Measurements from ENCODE around the gene FHOD3. TPM values are rescaled to one million over a fixed set of nuclear protein-coding genes. Genes with fewer than 3 reads are reported as not detected.

FHOD3 gene
- total and polyA plus RNA-seq, 2 of the 13 experiments (the other 11 are each of a cell fraction or from before 2014, with no cell fraction given) = 0.07 TPM; not detected in 1

GRCh38 chr18:36769611-36770314 is 472.2 kb downstream of the FHOD3 start:
- Histone ChIP-seq H3K4me2 (ENCODE audit: low read depth, low read length) (no peak overlapping the region), H3K27me3 (ENCODE audit: control insufficient read depth in 1 of 2, insufficient read depth in 2 of 2, low read length in 2 of 2) (0 out of 5 replicates have a peak, but pooled peaks cover 0 to 14% of the 10 kb centered on the region in 2 experiments), H3K79me2 (ENCODE audit: insufficient read depth, low read length) (no peaks in the 10 kb centered on the region), H3K36me3 (replicated peaks in 1 of 2; ENCODE audit: control insufficient read depth in 1 of 2, insufficient read depth in 2 of 2, low read length in 2 of 2) (no peaks in the 10 kb centered on the region), H3K4me3 (replicated peaks in 1 of 3; ENCODE audit: insufficient read depth in 1 of 3, low read depth in 2 of 3, low read length in 3 of 3) (no peak overlapping the region), H3K4me1 (ENCODE audit: insufficient read depth, low read length) (no peaks in the 10 kb centered on the region), H3K27ac (ENCODE audit: extremely low read length, insufficient read depth, low read length) (no peak overlapping the region), H4K20me1 (ENCODE audit: insufficient read depth, low read length) (no peaks in the 10 kb centered on the region), H2AFZ (ENCODE audit: low read length) (no peak overlapping the region), H3K9ac (ENCODE audit: insufficient read depth, low read depth, low read length) (no peak overlapping the region), H3K9me3 (ENCODE audit: low read length) (no peaks in the 10 kb centered on the region)
- in situ Hi-C loops (cut with HindIII; ENCODE audit: extremely low pct_ligation_motif_present, low pct_unique_long_range_greater_than_20kb) = no loop called here
- ATAC-seq (peak; percentile 92), FAIRE-seq (no peak), DNase-seq (ENCODE audit: low spot score) (peak; percentile 10)
- WGBS (ENCODE audit: low lambda C conversion rate) = 33% methylated on average over 4 of the region's 6 CpGs
- intact Hi-C loops (cut with micrococcal nuclease; ENCODE audit: unreplicated experiment) = loop anchor here (1.0 kb wide), 2 partner anchors 40 to 130 kb away; no protein-coding TSS in a partner anchor
- ChIA-PET CTCF (ENCODE audit: low intra/inter-chr PET ratio, low total read pairs) (interaction anchor here (0.8 to 1.6 kb wide), 2 partner anchors 40 to 130 kb away, joined by 3 to 12 read pairs; no protein-coding TSS in a partner anchor), POLR2A (no interaction called here)
- no TSS peak for BruUV-seq (replicated peaks)
- TF ChIP-seq RBFOX2 (IDR thresholded peaks at IDR 0.05; ENCODE audit: low read depth, low read length) (no peak), RELA (CRISPR knock-in tag; IDR thresholded peaks at IDR 0.05) (no peak), ZNF782 (CRISPR knock-in tag; IDR thresholded peaks at IDR 0.05; ENCODE audit: borderline replicate concordance) (no peak), RAD21 (CRISPR knock-in tag; IDR thresholded peaks at IDR 0.05) (0 out of 2 replicates have a peak, but pooled peaks have one; percentile 30), PRPF4 (IDR thresholded peaks at IDR 0.05; ENCODE audit: low read depth, low read length, poor library complexity, severe bottlenecking) (no peak), SMC3 (IDR thresholded peaks at IDR 0.05; ENCODE audit: low read length) (peak; percentile 26; the same call in 1 of the 2 replicates), STAG1 (CRISPR knock-in tag; IDR thresholded peaks at IDR 0.05) (peak; percentile 26), STAT5B (CRISPR knock-in tag; IDR thresholded peaks at IDR 0.05) (no peak), IRF2 (CRISPR knock-in tag; IDR thresholded peaks at IDR 0.05) (no peak), ZNF432 (CRISPR knock-in tag; IDR thresholded peaks at IDR 0.05; ENCODE audit: borderline replicate concordance) (no peak), ZNF549 (CRISPR knock-in tag; IDR thresholded peaks at IDR 0.05) (no peak), CTCF (CRISPR knock-in tag; IDR thresholded peaks at IDR 0.05) (peak; percentile 69), ZUFSP (CRISPR knock-in tag; IDR thresholded peaks at IDR 0.05; ENCODE audit: borderline replicate concordance) (no peak), SKI (IDR thresholded peaks at IDR 0.05; ENCODE audit: partially characterized antibody) (no peak), NFYC (CRISPR knock-in tag; IDR thresholded peaks at IDR 0.05) (no peak), XRCC5 (optimal IDR thresholded peaks at IDR 0.05; ENCODE audit: low read length) (peak; percentile 41), TRAFD1 (CRISPR knock-in tag; IDR thresholded peaks at IDR 0.05; ENCODE audit: borderline replicate concordance) (no peak), SOX5 (CRISPR knock-in tag; IDR thresholded peaks at IDR 0.05; ENCODE audit: borderline replicate concordance) (no peak)

Data from HepG2 (cell line).